SW480 (cell line): ENCODE results near the gene HYDIN.

Experiments used
- DNase-seq: peaks from one replicate; pipeline ENCODE4 v3.0.0-alpha.2; 2016; ENCODE audit warnings: low spot score

HYDIN gene

DNA sequence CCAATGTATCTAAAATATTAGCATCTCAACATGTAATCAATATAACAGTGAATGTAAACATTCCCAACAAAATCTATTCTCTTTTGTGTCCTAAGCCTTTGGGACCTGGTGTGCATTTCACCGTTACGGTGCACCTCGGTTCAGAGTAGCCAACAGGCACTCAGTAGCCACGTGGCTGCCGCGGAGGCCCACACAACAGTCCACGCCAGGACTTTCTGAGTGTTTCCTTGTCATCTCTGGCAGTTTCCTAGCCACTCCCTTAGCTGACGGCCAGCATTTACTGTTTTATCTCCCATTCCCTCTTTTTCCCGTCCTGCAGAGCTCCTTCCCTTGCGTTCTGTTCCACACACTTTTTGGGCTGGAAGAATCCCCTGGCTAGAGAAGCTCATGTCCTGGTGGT lies 465.9 kb downstream of the HYDIN start:
- DNase-seq = no peak

DNA sequence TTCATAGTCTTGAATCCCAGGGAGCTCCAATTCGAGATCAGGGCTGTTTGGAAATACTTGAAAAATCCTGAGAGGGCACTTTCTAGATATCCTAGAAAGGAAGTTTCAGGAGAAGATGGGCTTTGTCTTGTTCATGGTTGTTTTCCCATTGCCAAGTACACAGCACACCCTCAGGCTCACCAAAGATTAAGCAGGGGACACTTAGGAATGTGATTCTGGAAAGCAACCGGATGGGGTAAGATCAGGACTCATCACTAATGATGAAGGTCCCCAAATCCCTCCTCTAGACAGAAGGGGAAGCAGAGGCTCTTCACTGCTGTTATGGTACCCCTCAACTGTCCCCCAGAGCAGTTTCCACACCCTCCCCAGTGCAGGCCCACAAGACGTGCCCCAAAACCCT lies 470.3 kb downstream of the HYDIN start:
- no peak for DNase-seq

DNA sequence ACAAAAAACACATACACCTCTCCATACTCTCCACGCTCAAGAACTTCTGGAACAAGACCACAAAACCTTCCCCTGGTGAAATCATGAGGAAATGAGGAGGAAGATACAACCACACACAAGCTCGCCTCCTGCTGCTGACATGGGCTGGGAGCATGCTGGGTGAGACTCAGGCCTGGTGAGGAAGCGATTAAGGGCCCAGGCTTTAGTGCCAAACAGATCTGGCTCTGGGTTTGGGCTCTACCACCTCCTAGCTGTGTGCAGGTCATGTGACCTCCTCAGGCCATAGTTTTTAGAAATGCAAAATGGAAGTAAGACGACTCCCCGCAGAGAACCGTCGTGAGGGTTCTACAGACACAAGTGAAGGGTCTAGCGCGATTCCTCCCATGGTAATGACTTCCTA lies 470.9 kb downstream of the HYDIN start:
- DNase-seq = no peak

DNA sequence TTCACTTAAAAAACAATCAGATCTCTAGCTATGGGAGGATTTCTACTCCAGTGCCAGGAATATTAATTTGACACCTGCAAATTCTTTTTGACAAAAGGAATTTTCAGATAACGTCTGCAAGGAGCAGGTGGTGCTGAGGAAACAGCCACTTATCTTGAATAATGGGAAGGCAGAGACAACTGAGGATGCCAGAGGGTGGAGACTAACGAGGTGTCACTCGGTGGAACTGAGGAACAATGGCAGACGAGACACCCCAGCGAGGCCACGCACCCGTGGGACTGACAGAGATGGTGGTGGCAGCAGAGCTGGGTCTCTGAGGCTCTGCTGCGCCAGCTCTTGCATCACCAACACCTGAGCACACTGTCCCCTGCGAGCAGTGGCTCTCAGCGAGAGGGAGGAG lies 471.7 kb downstream of the HYDIN start:
- DNase-seq = no peak
